Type B pancreatic cell (in vitro differentiated cells): ENCODE data around the gene TIMM10. TPM values are rescaled to one million over a fixed set of nuclear protein-coding genes. Genes with fewer than 3 reads are reported as not detected.
A peak's percentile ranks its signal among the peaks of the same experiment; 100 is the strongest.
"Not testable (repeated sequence)": the region's sequence is repeated elsewhere in the genome, so short reads cannot be mapped to it uniquely, and the experiment has no call there.

ENCODE experiments used
- DNase-seq: peaks from one replicate; pipeline ENCODE4 v3.0.0; 2021; ENCODE audit warnings: mixed read lengths; ENCODE audit not compliant: unreplicated experiment; ENCODE audit errors: extremely low spot score
- H3K27ac Mint-ChIP-seq: 2 replicates; pipeline ENCODE4 v1.8.0; 2021; ENCODE audit warnings: mild to moderate bottlenecking, mixed read lengths
- H3K27me3 Mint-ChIP-seq: 2 replicates; pipeline ENCODE4 v1.8.0; 2021; ENCODE audit warnings: mixed read lengths
- H3K36me3 Mint-ChIP-seq: 2 replicates; pipeline ENCODE4 v1.8.0; 2021; ENCODE audit warnings: mixed read lengths
- H3K4me1 Mint-ChIP-seq: one replicate; pipeline ENCODE4 v1.8.0; 2021; ENCODE audit warnings: mixed read lengths; ENCODE audit not compliant: unreplicated experiment
- H3K4me3 Mint-ChIP-seq: 2 replicates; pipeline ENCODE4 v1.8.0; 2021; ENCODE audit warnings: mild to moderate bottlenecking, mixed read lengths
- H3K9me3 Mint-ChIP-seq: 2 replicates; pipeline ENCODE4 v1.8.0; 2021; ENCODE audit warnings: mixed read lengths
- CTCF ChIP-seq: fragments of 200-600 bp; sonication (generic); conservative IDR thresholded peaks from 2 replicates; pipeline ENCODE4 v1.5.0; 2021; ENCODE audit warnings: antibody characterized with exemption, mild to moderate bottlenecking
- total RNA-seq: library from RNA; stranded (reverse); gene quantifications from 2 replicates; pipeline ENCODE4 v1.2.1, GENCODE V29; 2021; ENCODE audit warnings: low replicate concordance

The TIMM10 gene
- total RNA-seq, 1 donor from 2014 or later, result 64.2 TPM

GRCh38 chr11:57542582-57542981 is 12.0 kb upstream of the TIMM10 start:
- DNase-seq, result no peak
- no peak for TF ChIP-seq CTCF
- H3K27me3 Mint-ChIP-seq, result peaks cover 4% of the 10 kb centered on the region
- no peak overlapping the region for H3K27ac Mint-ChIP-seq
- H3K9me3 Mint-ChIP-seq, result no peaks in the 10 kb centered on the region
- H3K4me1 Mint-ChIP-seq, result peaks cover 9% of the 10 kb centered on the region
- H3K36me3 Mint-ChIP-seq, result no peaks in the 10 kb centered on the region
- no peak overlapping the region for H3K4me3 Mint-ChIP-seq

- no peak overlapping the region for H3K27ac Mint-ChIP-seq
- peaks cover 9% of the 10 kb centered on the region for H3K4me1 Mint-ChIP-seq
- DNase-seq, result no peak
- peaks cover 7% of the 10 kb centered on the region for H3K27me3 Mint-ChIP-seq
- H3K9me3 Mint-ChIP-seq, result no peaks in the 10 kb centered on the region
- H3K36me3 Mint-ChIP-seq, result no peaks in the 10 kb centered on the region
- TF ChIP-seq CTCF, result no peak
- no peak overlapping the region for H3K4me3 Mint-ChIP-seq
Measured at GRCh38 chr11:57541169-57541568, 10.6 kb upstream of the TIMM10 start.

GRCh38 chr11:57539342-57539741 is 8.8 kb upstream of the TIMM10 start:
- no peaks in the 10 kb centered on the region for H3K9me3 Mint-ChIP-seq
- no peak overlapping the region for H3K4me3 Mint-ChIP-seq
- no peaks in the 10 kb centered on the region for H3K36me3 Mint-ChIP-seq
- peaks cover 12% of the 10 kb centered on the region for H3K27me3 Mint-ChIP-seq
- H3K4me1 Mint-ChIP-seq, result peaks cover 9% of the 10 kb centered on the region
- H3K27ac Mint-ChIP-seq, result no peak overlapping the region
- TF ChIP-seq CTCF, result no peak
- no peak for DNase-seq

GRCh38 chr11:57536947-57537619 is 6.5 kb upstream of the TIMM10 start, which contains the start of gene SMTNL1:
TSS of gene SMTNL1 (plus strand) at chr11:57537595. CDS start at chr11:57542643, 5,048 bp downstream.
- Mint-ChIP-seq H3K27ac (no peak within 1 kb of the TSS), H3K4me3 (no peak within 1 kb of the TSS)

GRCh38 chr11:57534449-57534848 is 3.9 kb upstream of the TIMM10 start:
- not testable (repeated sequence) for H3K27ac Mint-ChIP-seq, DNase-seq, H3K4me1 Mint-ChIP-seq, H3K27me3 Mint-ChIP-seq, H3K36me3 Mint-ChIP-seq, H3K9me3 Mint-ChIP-seq, H3K4me3 Mint-ChIP-seq

More at GRCh38 chr11:57536947-57537619, 6.5 kb upstream of the TIMM10 start, which contains the start of gene SMTNL1:
- H3K9me3 Mint-ChIP-seq, result no peaks in the 10 kb centered on the region
- TF ChIP-seq CTCF, result no peak
- no peak for DNase-seq
- H3K4me1 Mint-ChIP-seq, result no peaks in the 10 kb centered on the region
- H3K36me3 Mint-ChIP-seq, result no peaks in the 10 kb centered on the region
- peaks cover 8% of the 10 kb centered on the region for H3K27me3 Mint-ChIP-seq

- Mint-ChIP-seq H3K27me3 (no peaks in the 10 kb centered on the region), H3K4me1 (peaks cover 16% of the 10 kb centered on the region), H3K9me3 (no peaks in the 10 kb centered on the region), H3K27ac (peak overlapping the region; percentile 91), H3K4me3 (peak overlapping the region; percentile 93), H3K36me3 (no peaks in the 10 kb centered on the region)
- no peak for TF ChIP-seq CTCF
- DNase-seq, result no peak
Measured at GRCh38 chr11:57530215-57530595, 349 bp downstream of the TIMM10 start.
